ENCODE data around the gene LILRB2.
"Not testable (repeated sequence)": the region's sequence is repeated elsewhere in the genome, so short reads cannot be mapped to it uniquely, and the experiment has no call there.

Gene LILRB2

DNA sequence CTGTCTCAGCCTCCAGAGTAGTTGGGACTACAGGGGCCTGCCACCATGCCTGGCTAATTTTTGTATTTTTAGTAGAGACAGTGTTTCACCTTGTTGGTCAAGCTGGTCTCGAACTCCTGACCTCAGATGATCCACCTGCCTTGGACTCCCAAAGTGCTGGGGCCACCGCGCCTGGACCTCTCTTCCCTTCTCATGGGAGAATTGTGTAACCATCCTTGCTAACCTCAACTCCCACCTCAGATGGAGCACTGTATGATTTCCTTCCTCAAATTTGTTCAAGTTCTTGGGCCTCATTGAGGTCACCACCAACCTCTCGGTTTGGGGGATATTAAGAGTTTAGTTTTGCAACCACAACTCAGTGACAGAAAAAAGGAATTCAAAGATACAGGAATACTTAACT is 21.3 kb upstream of the LILRB2 start:
- DNase-seq = no peak

DNA sequence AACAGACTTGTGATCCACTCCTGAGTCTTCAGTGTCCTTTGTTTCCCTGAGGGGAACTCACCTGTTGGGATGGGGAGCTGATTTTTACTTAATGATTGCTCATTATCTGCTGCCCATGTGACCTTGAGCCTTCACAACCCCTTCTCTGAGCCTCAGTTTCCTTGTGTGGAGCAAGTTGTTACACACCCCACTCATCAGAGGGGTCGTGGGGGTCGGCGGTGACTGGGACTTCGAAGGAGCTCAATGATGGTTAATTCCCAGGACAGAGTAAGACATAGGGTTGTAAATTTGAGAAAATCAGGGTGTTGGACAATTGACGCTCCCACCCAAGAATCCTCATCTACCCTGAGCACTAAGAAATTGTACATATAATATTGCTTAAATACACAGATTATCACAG is 18.6 kb upstream of the LILRB2 start:
- DNase-seq = no peak

DNA sequence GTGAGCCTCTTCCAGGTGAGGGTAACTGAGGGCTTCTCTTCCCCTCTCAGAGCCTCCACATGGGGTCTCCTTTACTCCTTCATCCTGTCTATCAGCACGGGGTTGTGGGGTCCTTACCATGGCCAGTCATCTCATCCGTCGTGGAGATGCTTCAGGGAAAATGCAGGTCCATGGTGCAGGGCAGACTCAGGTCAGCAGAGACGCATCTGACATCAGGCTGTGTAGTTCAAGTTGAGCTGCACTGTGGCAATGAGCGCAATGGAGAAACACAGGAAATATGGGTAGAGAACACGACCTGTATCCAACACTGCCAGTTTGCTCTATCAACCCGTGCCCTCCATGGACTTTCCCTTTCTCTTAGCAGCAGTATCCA is 18.2 kb upstream of the LILRB2 start:
- no peak for DNase-seq

DNA sequence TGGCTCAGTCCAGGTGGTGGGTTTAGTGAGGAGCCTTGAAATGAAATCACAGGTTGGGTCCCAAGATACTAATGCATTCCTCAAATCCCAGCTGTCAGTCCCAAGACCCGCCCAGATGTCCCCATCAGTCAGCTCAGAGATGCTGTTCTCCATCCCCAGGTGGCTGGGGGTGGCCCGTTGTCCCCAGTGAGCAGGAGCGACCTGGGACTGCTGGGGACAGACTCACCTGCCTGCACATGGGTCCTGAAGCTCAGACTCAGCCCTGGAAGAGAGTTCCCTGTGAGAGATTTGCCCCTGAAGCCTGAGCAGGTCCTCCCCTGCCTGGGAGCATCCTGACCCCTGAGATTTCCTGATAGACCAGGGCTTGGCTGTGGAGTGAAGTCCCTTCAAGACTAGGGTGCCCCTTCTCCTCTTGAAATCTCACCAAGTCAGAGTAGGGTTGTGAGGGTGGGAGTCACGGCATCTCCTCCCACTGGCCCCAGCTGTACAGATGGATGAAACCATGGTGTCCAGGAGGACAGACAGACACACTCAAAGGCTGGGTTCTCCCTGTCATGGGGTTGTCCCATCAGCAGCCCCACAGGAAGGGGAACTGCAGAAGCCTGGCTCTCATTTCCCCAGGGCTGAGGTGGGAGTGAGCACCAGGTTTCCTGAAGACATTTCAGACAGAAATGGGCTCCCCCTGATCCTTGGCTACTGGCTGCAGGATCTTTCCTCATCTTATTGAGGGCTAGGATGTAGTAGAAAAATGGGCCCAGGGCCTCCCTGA is 17.6 kb upstream of the LILRB2 start:
- no peak for DNase-seq

DNA sequence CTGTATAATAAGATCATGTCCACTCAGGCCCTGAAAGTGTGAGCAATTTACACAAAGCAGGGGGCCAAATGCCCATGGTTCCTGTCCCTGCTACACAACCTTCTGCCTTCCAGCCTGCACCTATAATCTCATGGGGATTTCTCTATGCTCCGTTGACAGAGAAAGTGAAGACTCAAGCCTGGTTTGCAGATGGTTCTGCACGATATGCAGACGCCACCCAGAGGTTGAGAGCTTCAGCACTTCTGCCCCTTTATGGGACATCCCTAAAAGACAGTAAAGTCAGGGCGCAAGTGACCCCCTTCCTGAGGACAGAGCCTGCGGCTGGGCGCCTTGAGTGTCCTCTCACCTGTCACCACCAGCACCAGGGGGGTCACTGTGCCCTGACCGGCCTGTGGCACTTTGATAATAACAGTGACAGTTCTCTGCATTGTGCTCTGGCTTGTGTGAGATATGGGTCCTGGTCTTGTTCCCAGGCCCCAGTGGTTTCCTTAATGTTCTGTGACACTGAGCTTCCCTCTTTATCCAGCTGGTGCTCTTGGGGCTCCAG is 16.9 kb upstream of the LILRB2 start:
- DNase-seq = no peak

DNA sequence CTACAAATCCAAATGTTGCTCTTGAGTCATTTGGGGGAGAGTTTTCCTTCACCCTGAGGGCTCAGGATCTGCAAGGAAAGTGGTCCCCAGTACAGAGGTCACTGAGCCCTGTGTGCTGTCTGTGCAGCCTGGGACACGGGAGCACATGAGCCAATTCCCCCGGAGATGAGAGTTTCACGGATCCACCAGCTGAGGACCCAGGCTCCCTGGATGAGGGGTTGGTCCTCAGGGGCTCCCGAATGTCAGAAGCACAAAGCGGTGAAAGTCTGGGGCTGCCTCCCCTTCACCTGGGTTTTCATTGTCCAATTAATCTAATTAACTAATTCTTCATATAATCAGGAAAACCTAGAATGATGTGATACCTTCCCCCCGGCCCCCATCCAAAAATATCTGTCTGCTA is 13.6 kb upstream of the LILRB2 start:
- no peak for DNase-seq

DNA sequence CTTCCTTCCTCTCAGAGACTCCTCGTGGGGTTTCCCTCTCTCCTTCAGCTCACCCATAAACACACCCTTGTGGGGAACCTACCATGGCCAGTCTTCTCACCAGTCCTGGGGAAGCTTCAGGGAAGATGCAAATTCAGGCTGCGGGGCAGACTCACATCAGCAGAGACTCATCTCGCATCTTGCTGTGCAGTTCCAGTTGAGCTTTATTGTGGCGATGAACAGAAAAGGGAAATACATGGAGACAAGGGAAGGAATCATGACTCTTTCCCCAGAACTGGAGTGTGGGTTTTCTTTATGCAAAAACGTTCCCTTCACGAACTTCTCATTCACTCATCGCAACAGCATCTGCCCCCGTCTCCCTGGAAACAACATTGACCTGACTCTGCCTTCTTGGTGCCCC is 8.2 kb upstream of the LILRB2 start:
- DNase-seq = not testable (repeated sequence)

DNA sequence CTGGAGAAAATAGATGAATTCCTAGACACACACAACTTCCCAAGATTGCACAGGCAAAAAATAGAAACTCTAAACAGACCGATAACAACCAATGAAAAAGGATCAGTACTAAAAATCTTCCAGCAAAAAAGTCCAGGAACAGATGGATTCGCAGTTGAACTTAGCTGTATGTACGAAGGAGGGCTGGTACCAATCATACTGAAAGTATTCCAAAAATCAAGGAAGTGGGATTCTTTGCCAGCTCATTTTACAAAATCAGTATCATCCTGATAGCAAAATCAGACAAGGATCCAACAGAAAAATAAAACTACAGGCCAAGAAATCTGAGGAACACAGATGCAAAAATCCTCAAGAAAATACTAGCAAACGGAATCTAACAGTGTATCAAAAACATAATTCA is 6.5 kb upstream of the LILRB2 start:
- DNase-seq = no peak

DNA sequence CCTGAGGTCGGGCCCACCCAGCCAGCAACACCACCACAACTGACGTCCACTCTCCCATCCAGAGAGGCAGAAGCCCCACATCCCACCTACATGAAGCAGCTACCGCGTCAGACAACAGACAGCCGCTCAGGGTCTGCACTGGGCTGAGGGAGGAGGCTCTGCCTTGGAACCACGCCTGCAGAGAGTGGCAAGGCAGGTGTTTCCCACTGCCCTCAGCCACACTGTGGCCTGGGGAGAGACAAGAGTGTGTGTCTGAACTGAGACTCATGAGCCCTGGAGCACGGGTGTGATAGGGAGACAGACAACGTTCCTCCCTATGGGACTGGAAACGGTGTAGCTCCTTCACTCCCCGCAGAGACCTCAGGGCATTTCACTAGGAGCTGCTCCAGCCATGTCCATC is 5.4 kb upstream of the LILRB2 start:
- not testable (repeated sequence) for DNase-seq

DNA sequence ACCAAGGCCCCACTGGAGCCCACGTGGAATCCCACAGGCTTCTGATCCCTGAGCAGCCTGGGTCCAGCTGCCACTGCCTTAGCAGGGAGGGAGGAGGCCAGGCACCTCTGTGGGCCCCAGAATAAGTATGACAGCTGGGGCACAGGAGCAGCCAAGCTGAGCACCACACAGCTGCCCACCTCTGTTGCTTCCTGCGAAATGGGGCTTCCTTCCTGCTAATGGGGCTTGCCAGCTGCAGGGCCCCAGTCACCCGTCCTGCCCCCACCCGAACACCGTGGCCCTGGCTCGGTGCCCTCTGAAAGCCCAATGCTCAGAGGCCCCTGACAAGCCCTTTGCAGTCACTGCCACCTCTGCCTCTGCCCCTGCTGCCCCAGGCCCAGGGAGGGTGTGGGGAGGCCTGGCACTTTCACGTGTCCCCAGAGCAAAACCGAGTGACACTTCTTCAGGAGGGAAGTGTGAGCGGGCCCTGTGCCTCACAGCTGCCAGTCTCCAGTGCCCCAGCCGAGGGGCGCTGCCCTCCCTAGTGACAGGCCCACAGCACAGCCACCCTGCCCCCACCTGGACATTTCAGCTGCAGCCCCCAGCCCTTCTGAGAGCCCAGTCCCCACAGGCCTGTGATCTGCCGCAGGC is 4.6 kb upstream of the LILRB2 start:
- DNase-seq = not testable (repeated sequence)

DNA sequence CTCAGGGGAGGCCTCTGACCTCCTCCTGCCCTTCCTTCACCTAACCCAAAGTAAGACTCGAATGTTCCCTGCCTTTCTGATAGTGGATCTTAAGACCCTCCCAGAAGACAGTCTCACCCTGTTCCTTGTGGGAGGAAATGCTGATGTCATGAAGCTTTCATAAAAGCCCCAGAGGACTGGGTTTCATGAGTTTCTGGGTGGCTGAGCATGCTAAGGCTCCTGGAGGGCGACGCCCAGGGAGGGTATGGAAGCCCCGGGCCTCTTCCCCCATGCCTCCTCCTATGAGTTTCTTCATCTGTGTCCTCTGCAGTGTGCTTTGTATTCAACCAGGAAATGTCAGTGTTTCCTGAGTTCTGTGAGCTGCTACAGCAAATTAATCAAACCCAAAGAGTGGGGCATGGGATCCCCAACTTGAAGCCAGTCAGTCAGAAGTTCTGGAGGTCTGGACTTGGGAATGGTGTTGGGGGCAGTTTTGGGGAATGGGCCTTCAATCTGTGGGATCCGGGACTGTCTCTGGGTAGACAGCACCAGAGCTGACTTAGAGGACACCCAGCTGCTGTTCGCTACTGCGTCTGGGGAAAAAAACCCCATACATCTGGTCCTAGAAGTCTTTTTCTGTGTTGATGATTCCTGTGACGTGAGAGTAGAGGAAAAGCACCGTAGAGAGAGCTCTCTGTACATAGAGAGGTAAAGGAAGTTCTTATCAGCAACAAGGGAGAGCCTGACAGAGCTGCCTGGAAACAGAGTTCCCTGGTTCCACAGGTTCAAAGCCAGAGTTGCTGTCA is 2.0 kb upstream of the LILRB2 start:
- DNase-seq = no peak

DNA sequence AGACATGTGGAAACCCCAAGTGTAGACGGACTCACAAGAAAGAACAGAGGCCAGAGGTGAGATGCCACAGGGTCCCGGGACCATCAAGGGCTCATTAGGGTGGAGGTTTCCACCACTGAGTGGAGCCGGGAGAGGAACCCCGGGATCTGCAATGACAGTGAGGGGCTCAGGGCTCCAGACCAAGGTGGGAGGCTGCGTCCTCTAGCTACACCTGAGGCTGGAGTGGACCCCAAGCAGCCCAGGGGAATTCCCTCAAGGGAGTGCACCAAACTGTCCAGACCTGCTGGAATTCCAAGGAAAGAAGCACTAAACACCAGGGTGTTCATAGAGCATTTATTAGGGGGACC is 792 bp upstream of the LILRB2 start:
- DNase-seq = not testable (repeated sequence)

DNA sequence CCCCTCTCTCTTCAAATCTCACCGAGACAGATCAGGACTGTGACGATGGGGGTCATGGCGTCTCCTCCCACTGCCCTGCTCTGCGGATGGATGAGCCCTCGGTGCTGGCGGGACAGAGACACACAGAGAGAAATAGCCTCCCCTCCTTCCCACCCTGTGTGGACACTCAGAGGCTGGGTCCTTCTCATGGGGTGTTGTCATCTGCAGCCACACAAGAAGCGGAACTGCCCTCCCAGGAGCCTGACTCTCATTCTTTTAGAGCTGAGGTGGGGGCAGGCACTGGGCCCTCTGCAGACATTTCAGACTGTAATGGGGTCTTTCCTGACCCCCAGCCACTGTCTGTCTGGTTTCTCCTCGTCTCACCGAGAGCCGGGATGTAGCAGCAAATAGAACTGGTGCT is 469 bp downstream of the LILRB2 start:
- not testable (repeated sequence) for DNase-seq

DNA sequence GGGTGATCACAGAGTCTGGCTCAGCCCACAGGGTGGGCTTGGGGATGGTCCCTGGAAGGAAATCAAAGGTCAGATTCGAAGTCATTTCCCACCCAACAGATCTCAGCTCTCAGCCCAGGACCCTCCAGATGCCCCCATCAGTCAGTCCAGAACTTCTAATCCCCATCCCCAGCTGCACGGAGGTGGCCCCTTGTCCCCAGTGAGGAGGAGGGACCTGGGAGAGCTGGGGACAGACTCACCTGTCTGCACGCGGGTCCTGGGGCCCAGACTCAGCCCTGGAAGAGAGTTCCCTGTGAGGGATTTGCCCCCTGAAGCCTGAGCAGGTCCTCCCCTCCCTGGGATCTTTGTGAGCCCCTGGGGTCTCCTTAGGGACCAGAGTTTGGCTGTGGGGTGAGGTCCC is 885 bp downstream of the LILRB2 start:
- not testable (repeated sequence) for DNase-seq

DNA sequence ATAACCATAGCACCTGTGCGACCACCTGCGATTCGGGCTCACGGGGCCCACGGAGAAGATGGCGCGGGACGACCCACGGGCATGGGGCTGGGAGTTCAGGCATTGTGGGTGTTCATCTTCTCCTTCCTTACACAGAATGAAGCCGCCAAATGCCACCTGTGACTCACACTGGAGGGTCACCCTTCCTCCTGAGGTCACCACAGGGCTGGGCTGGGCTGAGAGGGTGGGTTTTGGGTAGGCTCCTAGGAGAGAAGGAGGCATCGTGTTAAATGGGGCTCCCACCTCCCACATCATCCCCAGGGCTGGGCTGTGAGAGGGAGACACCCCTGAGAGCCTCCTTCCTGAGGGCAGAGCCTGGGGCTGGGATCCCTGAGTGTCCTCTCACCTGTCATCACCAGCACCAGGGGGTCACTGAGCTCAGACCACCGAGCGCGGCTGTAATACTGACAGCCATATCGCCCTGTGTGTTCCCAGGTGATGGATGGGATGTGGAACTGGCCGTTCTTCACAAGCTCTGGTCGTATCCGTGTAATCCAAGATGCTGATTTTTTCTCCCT is 1.4 kb downstream of the LILRB2 start:
- DNase-seq = no peak

DNA sequence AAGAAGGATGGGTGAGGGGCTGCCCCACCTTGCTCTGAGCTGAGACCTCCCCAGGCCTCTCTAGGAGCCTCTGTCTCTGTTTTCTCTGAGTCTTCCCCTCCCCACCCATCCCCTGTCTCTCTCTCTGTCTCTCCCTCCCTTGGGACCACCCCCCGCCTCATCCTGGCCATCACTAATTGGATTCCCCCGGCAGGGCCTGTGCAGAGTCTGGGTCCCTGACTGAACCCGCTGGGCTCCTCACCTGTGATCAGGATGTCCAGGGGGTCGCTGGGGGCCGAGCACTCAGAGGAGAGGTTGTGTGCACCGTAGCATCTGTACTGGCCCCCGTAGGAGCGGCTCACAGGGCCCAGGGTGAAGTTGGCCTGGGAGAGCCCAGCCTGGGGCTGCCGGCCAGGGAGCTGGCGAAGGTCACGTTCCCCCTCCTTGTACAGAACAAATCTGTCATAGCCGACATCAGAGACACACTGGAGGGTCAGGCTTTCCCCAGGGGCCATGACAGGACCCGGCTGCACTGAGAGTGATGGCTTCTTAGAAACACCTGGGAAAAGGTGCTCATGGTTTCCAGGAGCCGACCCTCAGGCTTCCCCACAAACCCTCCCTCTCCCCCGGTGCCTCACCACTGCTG is 2.2 kb downstream of the LILRB2 start:
- not testable (repeated sequence) for DNase-seq

DNA sequence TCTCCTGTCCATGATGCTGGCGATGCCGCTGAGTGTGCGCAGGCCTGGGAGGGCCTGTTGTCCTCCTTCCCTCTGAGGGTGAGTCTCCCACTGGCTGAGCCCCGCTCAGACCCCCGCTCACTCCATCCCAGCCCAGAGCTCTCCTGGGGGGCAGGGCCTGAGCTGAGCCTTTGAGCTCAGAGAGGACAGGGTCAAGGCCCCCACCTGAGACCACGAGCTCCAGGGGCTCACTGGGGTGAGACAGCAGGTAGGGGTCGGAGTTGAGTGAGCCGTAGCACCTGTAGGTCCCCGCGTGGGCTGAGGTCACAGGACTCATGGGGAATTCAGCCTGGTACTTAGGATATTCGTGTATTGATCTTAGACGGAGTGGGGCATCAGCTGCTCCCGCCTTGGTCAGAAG is 2.9 kb downstream of the LILRB2 start:
- not testable (repeated sequence) for DNase-seq

DNA sequence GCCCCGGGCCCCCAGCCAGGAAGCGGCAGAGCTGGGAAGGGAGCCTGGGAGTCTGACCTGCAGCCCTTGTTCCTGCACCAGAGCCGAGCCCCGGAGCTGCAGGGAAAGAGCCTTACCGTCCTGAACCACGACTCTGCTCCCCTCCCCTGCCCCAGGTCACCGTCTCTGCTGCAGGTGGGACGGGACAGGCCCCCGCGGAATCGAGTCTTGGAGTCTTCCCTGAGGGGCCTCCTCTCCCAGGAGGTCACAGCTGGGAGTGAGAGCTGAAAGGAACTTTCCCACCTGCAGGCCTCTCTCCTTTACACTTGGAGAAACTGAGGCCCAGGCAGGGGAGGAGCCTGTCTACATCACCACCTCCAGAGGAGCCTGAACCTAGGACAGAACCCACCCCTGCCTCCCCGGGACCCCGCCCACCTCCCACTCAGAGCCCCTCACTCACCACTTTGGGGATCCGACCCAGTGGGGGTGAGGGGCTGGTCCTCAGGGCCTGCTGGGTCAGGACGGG is 3.7 kb downstream of the LILRB2 start:
- DNase-seq = not testable (repeated sequence)

DNA sequence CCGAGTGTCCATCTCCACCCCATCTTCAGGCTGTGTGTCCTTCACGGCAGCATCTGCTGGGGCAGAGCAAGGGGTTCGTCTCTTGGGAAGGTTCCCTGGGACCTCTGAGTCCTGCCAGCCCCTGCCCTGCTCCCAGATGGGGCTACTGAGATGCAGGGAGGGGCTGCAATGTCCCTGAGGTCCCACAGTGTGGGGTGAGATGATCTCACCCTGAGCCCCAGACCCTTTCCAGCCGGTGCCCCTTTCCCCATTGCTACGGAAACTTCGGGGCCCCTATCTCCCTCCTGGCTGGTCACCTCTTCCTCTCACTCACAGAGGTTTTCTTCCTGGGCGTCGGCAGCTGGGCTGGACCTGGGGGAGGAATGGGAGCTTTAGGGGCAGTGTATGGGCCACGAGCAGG is 5.0 kb downstream of the LILRB2 start:
- no peak for DNase-seq

DNA sequence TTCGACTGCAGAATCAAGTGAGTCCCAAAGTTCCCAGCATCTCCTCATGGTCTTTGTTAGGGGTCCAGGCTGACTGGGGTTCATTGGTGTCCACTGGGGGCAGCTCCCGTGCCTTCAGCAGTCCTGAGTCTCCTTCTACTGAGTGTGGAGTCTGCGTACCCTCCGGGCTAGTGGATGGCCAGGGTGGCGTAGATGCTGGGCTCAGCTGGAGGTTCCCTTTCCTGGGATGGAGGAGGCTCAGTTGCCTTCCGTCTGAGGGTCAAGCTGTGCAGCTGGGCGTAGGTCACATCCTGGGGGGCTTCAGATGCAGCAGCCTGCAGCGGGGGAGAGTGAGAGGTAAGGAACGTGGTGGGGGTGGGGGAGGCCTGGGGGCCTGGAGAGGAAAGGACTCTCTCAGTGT is 6.4 kb downstream of the LILRB2 start:
- not testable (repeated sequence) for DNase-seq

DNA sequence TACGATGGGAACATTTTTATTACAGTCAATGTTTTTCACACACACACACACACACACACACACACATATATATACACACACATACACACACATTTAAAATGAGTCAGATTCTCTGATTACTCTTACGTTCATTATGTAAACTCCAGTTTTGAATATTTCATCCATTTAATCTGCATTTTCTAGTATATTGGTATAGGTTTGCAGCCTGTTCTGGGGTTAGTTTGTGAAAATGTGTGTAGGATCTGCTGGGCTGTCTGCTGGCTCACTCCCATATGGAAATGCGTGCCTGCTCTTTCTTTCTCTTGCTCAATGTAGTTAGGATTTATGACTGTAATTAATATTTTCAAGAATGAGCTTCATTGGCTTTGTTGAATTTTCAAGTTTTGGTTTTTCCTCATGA is 7.1 kb downstream of the LILRB2 start:
- DNase-seq = no peak

DNA sequence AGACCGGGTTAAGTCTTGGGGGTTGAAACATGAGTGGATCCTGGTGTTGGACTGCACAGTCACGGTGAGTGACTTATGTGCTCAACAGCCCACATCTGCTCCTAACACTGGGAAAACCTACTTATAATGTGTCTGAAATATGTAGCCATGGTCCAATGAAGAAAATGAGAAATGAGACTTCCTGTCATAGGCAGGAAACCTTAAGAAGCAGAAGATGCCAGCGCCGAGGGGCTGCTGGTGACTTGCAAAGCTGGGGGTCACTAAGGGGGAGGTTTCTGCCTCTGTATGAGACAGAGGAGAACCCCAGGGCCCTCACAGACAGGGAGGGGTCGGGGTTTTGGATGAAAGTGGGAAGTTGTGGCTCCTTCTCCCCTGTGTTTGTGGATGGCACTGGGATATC is 8.7 kb downstream of the LILRB2 start:
- DNase-seq = not testable (repeated sequence)

DNA sequence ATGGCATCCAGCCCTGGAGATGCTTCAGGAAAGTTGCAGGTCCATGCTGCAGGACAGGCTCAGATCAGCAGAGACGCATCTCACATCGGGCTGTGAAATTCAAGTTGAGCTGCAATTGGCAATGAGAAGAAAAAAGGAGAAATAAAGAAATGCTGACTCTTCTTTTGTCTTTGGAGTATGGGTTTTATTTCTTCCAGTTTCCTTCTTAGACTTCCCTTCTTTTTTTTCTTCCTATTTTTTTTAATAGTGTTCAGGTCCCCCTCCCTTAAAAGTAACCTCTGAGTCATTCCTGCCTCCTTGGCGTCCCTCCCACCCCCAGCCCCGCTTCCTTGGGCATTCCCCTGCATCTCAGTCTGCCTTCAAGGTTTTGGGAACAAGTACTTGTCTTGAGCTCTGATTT is 9.3 kb downstream of the LILRB2 start:
- DNase-seq = not testable (repeated sequence)
